Mesothelial cell of epicardium (in vitro differentiated cells): Measurements from ENCODE around the gene IKZF1. TPM values are rescaled to one million over a fixed set of nuclear protein-coding genes. Genes with fewer than 3 reads are reported as not detected.

Source experiments
- DNase-seq, 2 experiments: peaks; one replicate each; pipeline ENCODE4 v3.0.0; 2021; ENCODE audit warnings: low spot score in 2 of 2; ENCODE audit not compliant: unreplicated experiment in 2 of 2
- H3K27ac Mint-ChIP-seq: 2 replicates; pipeline ENCODE4 v1.8.0; 2021; ENCODE audit warnings: mixed read lengths
- H3K27me3 Mint-ChIP-seq: 2 replicates; pipeline ENCODE4 v1.8.0; 2021; ENCODE audit warnings: low read depth, mixed read lengths
- H3K36me3 Mint-ChIP-seq: 2 replicates; pipeline ENCODE4 v1.8.0; 2021; ENCODE audit warnings: mixed read lengths
- H3K4me1 Mint-ChIP-seq: 2 replicates; pipeline ENCODE4 v1.8.0; 2021; ENCODE audit warnings: mixed read lengths
- H3K4me3 Mint-ChIP-seq: 2 replicates; pipeline ENCODE4 v1.8.0; 2021; ENCODE audit warnings: mild to moderate bottlenecking, moderate library complexity, mixed read lengths
- H3K9me3 Mint-ChIP-seq: 2 replicates; pipeline ENCODE4 v1.8.0; 2021; ENCODE audit warnings: mixed read lengths
- CTCF ChIP-seq: fragments of 200-600 bp; sonication (generic); IDR thresholded peaks from one replicate; pipeline ENCODE4 v1.5.0; 2021; ENCODE audit warnings: antibody characterized with exemption; ENCODE audit not compliant: unreplicated experiment
- total RNA-seq: library from RNA; stranded (reverse); gene quantifications from 3 replicates; pipeline ENCODE4 v1.2.1, GENCODE V29; 2021

The IKZF1 gene
- total RNA-seq, 1 donor from 2014 or later, result 2.5 TPM

- no peak overlapping the region for H3K27ac Mint-ChIP-seq
- no peak for DNase-seq
- H3K36me3 Mint-ChIP-seq, result no peaks in the 10 kb centered on the region
- H3K4me3 Mint-ChIP-seq, result no peak overlapping the region
- TF ChIP-seq CTCF, result no peak
- peaks cover 50% of the 10 kb centered on the region for H3K27me3 Mint-ChIP-seq
- H3K4me1 Mint-ChIP-seq, result no peaks in the 10 kb centered on the region
- peaks cover 11% of the 10 kb centered on the region for H3K9me3 Mint-ChIP-seq
Measured at GRCh38 chr7:50276483-50276882, 28.0 kb upstream of the IKZF1 start.

- Mint-ChIP-seq H3K4me1 (no peaks in the 10 kb centered on the region), H3K4me3 (no peak overlapping the region), H3K27ac (no peak overlapping the region), H3K27me3 (peaks cover 44% of the 10 kb centered on the region), H3K36me3 (no peaks in the 10 kb centered on the region), H3K9me3 (peaks cover 11% of the 10 kb centered on the region)
- TF ChIP-seq CTCF, result no peak
- no peak for DNase-seq
Measured at GRCh38 chr7:50278120-50278519, 26.4 kb upstream of the IKZF1 start.

GRCh38 chr7:50281680-50282445 is 22.7 kb upstream of the IKZF1 start:
- Mint-ChIP-seq H3K27ac (no peak overlapping the region), H3K4me3 (no peak overlapping the region), H3K27me3 (peaks cover 24% of the 10 kb centered on the region), H3K36me3 (no peaks in the 10 kb centered on the region), H3K9me3 (peaks cover 11% of the 10 kb centered on the region), H3K4me1 (peaks cover 7% of the 10 kb centered on the region)
- DNase-seq, result no peak
- no peak for TF ChIP-seq CTCF

- DNase-seq, result no peak
- Mint-ChIP-seq H3K27me3 (peaks cover 23% of the 10 kb centered on the region), H3K4me3 (no peak overlapping the region), H3K4me1 (peaks cover 7% of the 10 kb centered on the region), H3K36me3 (no peaks in the 10 kb centered on the region), H3K9me3 (peaks cover 11% of the 10 kb centered on the region), H3K27ac (no peak overlapping the region)
- no peak for TF ChIP-seq CTCF
Measured at GRCh38 chr7:50282813-50283605, 21.5 kb upstream of the IKZF1 start.

GRCh38 chr7:50283731-50284130 is 20.8 kb upstream of the IKZF1 start:
- no peak for DNase-seq
- TF ChIP-seq CTCF, result no peak
- H3K9me3 Mint-ChIP-seq, result peaks cover 9% of the 10 kb centered on the region
- no peaks in the 10 kb centered on the region for H3K36me3 Mint-ChIP-seq
- peaks cover 7% of the 10 kb centered on the region for H3K4me1 Mint-ChIP-seq
- H3K4me3 Mint-ChIP-seq, result no peak overlapping the region
- H3K27ac Mint-ChIP-seq, result no peak overlapping the region
- H3K27me3 Mint-ChIP-seq, result peaks cover 24% of the 10 kb centered on the region
